ENCODE measurements around the gene ZBTB7A. TPM values are rescaled to one million over a fixed set of nuclear protein-coding genes. Genes with fewer than 3 reads are reported as not detected.

The ZBTB7A gene
- total RNA-seq, 1 experiment from 2014 or later: 7.2 TPM

- H4K20me1 ChIP-seq (ENCODE audit: insufficient read depth, low read depth, low read length): no peaks in the 10 kb centered on the region
- no peaks in the 10 kb centered on the region for H3K27me3 ChIP-seq (ENCODE audit: low read length)
- no peak overlapping the region for H3K4me3 ChIP-seq (ENCODE audit: low read length)
- H3K9ac ChIP-seq (ENCODE audit: low read length): no peak overlapping the region
- H3K9me3 ChIP-seq (ENCODE audit: low read length): no peaks in the 10 kb centered on the region
- no peak overlapping the region for H3K27ac ChIP-seq (ENCODE audit: low read length)
- no peaks in the 10 kb centered on the region for H3K4me1 ChIP-seq (ENCODE audit: low read length)
- no peak overlapping the region for H2AFZ ChIP-seq (ENCODE audit: low read length)
- DNase-seq: no peak
- H3K9me2 ChIP-seq (replicated peaks; ENCODE audit: insufficient read depth, low read length): no peaks in the 10 kb centered on the region
- peaks cover 21% of the 10 kb centered on the region; the same call in 1 of the 2 replicates for H3K36me3 ChIP-seq (ENCODE audit: insufficient read depth, low read length)
- peaks cover 3% of the 10 kb centered on the region; the same call in 1 of the 2 replicates for H3K79me2 ChIP-seq (ENCODE audit: low read length)
- H3K4me2 ChIP-seq (ENCODE audit: low read depth, low read length, poor library complexity, severe bottlenecking): no peak overlapping the region
These were observed 42.3 kb upstream of the ZBTB7A start for GRCh38 chr19:4108767-4109625.

- H3K4me3 ChIP-seq (ENCODE audit: low read length): no peak overlapping the region
- H3K9ac ChIP-seq (ENCODE audit: low read length): no peak overlapping the region
- H3K4me1 ChIP-seq (ENCODE audit: low read length): no peaks in the 10 kb centered on the region
- no peaks in the 10 kb centered on the region for H3K9me2 ChIP-seq (replicated peaks; ENCODE audit: insufficient read depth, low read length)
- H3K4me2 ChIP-seq (ENCODE audit: low read depth, low read length, poor library complexity, severe bottlenecking): no peak overlapping the region
- H4K20me1 ChIP-seq (ENCODE audit: insufficient read depth, low read depth, low read length): no peaks in the 10 kb centered on the region
- no peaks in the 10 kb centered on the region for H3K27me3 ChIP-seq (ENCODE audit: low read length)
- H2AFZ ChIP-seq (ENCODE audit: low read length): no peak overlapping the region
- H3K36me3 ChIP-seq (ENCODE audit: insufficient read depth, low read length): peaks cover 5% of the 10 kb centered on the region; the same call in 1 of the 2 replicates
- DNase-seq: no peak
- no peaks in the 10 kb centered on the region for H3K79me2 ChIP-seq (ENCODE audit: low read length)
- no peak overlapping the region for H3K27ac ChIP-seq (ENCODE audit: low read length)
- H3K9me3 ChIP-seq (ENCODE audit: low read length): no peaks in the 10 kb centered on the region
These were observed 36.4 kb upstream of the ZBTB7A start for GRCh38 chr19:4103080-4103433.

- Histone ChIP-seq H3K9me2 (replicated peaks; ENCODE audit: insufficient read depth, low read length) (no peaks in the 10 kb centered on the region), H3K36me3 (ENCODE audit: insufficient read depth, low read length) (peaks cover 11% of the 10 kb centered on the region; the same call in 1 of the 2 replicates), H3K27me3 (ENCODE audit: low read length) (no peaks in the 10 kb centered on the region), H3K9me3 (ENCODE audit: low read length) (no peaks in the 10 kb centered on the region), H3K4me2 (ENCODE audit: low read depth, low read length, poor library complexity, severe bottlenecking) (no peak overlapping the region), H2AFZ (ENCODE audit: low read length) (no peak overlapping the region), H4K20me1 (ENCODE audit: insufficient read depth, low read depth, low read length) (no peaks in the 10 kb centered on the region), H3K4me1 (ENCODE audit: low read length) (no peaks in the 10 kb centered on the region), H3K27ac (ENCODE audit: low read length) (no peak overlapping the region), H3K4me3 (ENCODE audit: low read length) (no peak overlapping the region), H3K79me2 (ENCODE audit: low read length) (no peaks in the 10 kb centered on the region), H3K9ac (ENCODE audit: low read length) (no peak overlapping the region)
- no peak for DNase-seq
These were observed 35.8 kb upstream of the ZBTB7A start for GRCh38 chr19:4102339-4103079.

- Histone ChIP-seq H3K4me3 (ENCODE audit: low read length) (no peak overlapping the region), H2AFZ (ENCODE audit: low read length) (no peak overlapping the region), H3K79me2 (ENCODE audit: low read length) (no peaks in the 10 kb centered on the region), H3K4me2 (ENCODE audit: low read depth, low read length, poor library complexity, severe bottlenecking) (no peak overlapping the region), H3K27me3 (ENCODE audit: low read length) (no peaks in the 10 kb centered on the region), H3K27ac (ENCODE audit: low read length) (no peak overlapping the region), H3K9me2 (replicated peaks; ENCODE audit: insufficient read depth, low read length) (no peaks in the 10 kb centered on the region), H4K20me1 (ENCODE audit: insufficient read depth, low read depth, low read length) (no peaks in the 10 kb centered on the region), H3K9ac (ENCODE audit: low read length) (no peak overlapping the region), H3K36me3 (ENCODE audit: insufficient read depth, low read length) (peaks cover 9% of the 10 kb centered on the region; the same call in 1 of the 2 replicates), H3K9me3 (ENCODE audit: low read length) (no peaks in the 10 kb centered on the region), H3K4me1 (ENCODE audit: low read length) (no peaks in the 10 kb centered on the region)
- DNase-seq: no peak
These were observed 34.7 kb upstream of the ZBTB7A start for GRCh38 chr19:4101496-4101770.

GRCh38 chr19:4100647-4101495 lies 34.2 kb upstream of the ZBTB7A start:
- H3K4me2 ChIP-seq (ENCODE audit: low read depth, low read length, poor library complexity, severe bottlenecking): no peak overlapping the region
- H3K36me3 ChIP-seq (ENCODE audit: insufficient read depth, low read length): peaks cover 9% of the 10 kb centered on the region; the same call in 1 of the 2 replicates

GRCh38 chr19:4099041-4099764 lies 32.5 kb upstream of the ZBTB7A start:
- no peak overlapping the region for H3K4me3 ChIP-seq (ENCODE audit: low read length)
- H3K4me2 ChIP-seq (ENCODE audit: low read depth, low read length, poor library complexity, severe bottlenecking): no peak overlapping the region
- no peak overlapping the region for H2AFZ ChIP-seq (ENCODE audit: low read length)
- no peaks in the 10 kb centered on the region for H3K79me2 ChIP-seq (ENCODE audit: low read length)
- H3K36me3 ChIP-seq (ENCODE audit: insufficient read depth, low read length): peaks cover 9% of the 10 kb centered on the region; the same call in 1 of the 2 replicates
- H4K20me1 ChIP-seq (ENCODE audit: insufficient read depth, low read depth, low read length): no peaks in the 10 kb centered on the region
- no peak for DNase-seq
- H3K27me3 ChIP-seq (ENCODE audit: low read length): no peaks in the 10 kb centered on the region
- no peak overlapping the region for H3K27ac ChIP-seq (ENCODE audit: low read length)
- H3K9me2 ChIP-seq (replicated peaks; ENCODE audit: insufficient read depth, low read length): no peaks in the 10 kb centered on the region
- H3K4me1 ChIP-seq (ENCODE audit: low read length): no peaks in the 10 kb centered on the region
- H3K9ac ChIP-seq (ENCODE audit: low read length): no peak overlapping the region
- H3K9me3 ChIP-seq (ENCODE audit: low read length): no peaks in the 10 kb centered on the region

More at GRCh38 chr19:4100647-4101495, 34.2 kb upstream of the ZBTB7A start:
- Histone ChIP-seq H4K20me1 (ENCODE audit: insufficient read depth, low read depth, low read length) (no peaks in the 10 kb centered on the region), H3K9me3 (ENCODE audit: low read length) (no peaks in the 10 kb centered on the region), H3K79me2 (ENCODE audit: low read length) (no peaks in the 10 kb centered on the region), H3K27ac (ENCODE audit: low read length) (no peak overlapping the region), H2AFZ (ENCODE audit: low read length) (no peak overlapping the region), H3K27me3 (ENCODE audit: low read length) (no peaks in the 10 kb centered on the region), H3K4me3 (ENCODE audit: low read length) (no peak overlapping the region), H3K9me2 (replicated peaks; ENCODE audit: insufficient read depth, low read length) (no peaks in the 10 kb centered on the region), H3K4me1 (ENCODE audit: low read length) (no peaks in the 10 kb centered on the region), H3K9ac (ENCODE audit: low read length) (no peak overlapping the region)
- no peak for DNase-seq

GRCh38 chr19:4098493-4098892 lies 31.8 kb upstream of the ZBTB7A start:
- no peak overlapping the region for H3K4me2 ChIP-seq (ENCODE audit: low read depth, low read length, poor library complexity, severe bottlenecking)
- H3K9me3 ChIP-seq (ENCODE audit: low read length): no peaks in the 10 kb centered on the region
- H3K27me3 ChIP-seq (ENCODE audit: low read length): no peaks in the 10 kb centered on the region
- H2AFZ ChIP-seq (ENCODE audit: low read length): no peak overlapping the region
- no peak overlapping the region for H3K4me3 ChIP-seq (ENCODE audit: low read length)
- no peak for DNase-seq
- H3K4me1 ChIP-seq (ENCODE audit: low read length): no peaks in the 10 kb centered on the region
- no peaks in the 10 kb centered on the region for H3K79me2 ChIP-seq (ENCODE audit: low read length)
- H3K36me3 ChIP-seq (ENCODE audit: insufficient read depth, low read length): peaks cover 9% of the 10 kb centered on the region; the same call in 1 of the 2 replicates
- H3K9ac ChIP-seq (ENCODE audit: low read length): no peak overlapping the region
- no peaks in the 10 kb centered on the region for H3K9me2 ChIP-seq (replicated peaks; ENCODE audit: insufficient read depth, low read length)
- H4K20me1 ChIP-seq (ENCODE audit: insufficient read depth, low read depth, low read length): no peaks in the 10 kb centered on the region
- no peak overlapping the region for H3K27ac ChIP-seq (ENCODE audit: low read length)

All from Karpas-422 (cell line).